HUES64 (cell line): ENCODE results near the gene NPIPB8.
"Not testable (repeated sequence)": the region's sequence is repeated elsewhere in the genome, so short reads cannot be mapped to it uniquely, and the experiment has no call there.

ENCODE experiments used
- H3K27ac ChIP-seq: 2 replicates; pipeline ENCODE4 v1.7.0; 2013; ENCODE audit warnings: low read depth, low read length, inconsistent platforms
- H3K27me3 ChIP-seq: 2 replicates; pipeline ENCODE4 v1.6.1; 2013; ENCODE audit warnings: mild to moderate bottlenecking, low read length; ENCODE audit not compliant: insufficient read depth
- H3K36me3 ChIP-seq: 2 replicates; pipeline ENCODE4 v1.6.1; 2013; ENCODE audit warnings: mild to moderate bottlenecking, low read length; ENCODE audit not compliant: insufficient read depth
- H3K4me1 ChIP-seq: 2 replicates; pipeline ENCODE4 v1.6.1; 2013; ENCODE audit warnings: mild to moderate bottlenecking, low read length, moderate library complexity; ENCODE audit not compliant: insufficient read depth
- H3K4me3 ChIP-seq: 2 replicates; pipeline ENCODE4 v1.5.1; 2013; ENCODE audit warnings: mild to moderate bottlenecking, low read length, moderate library complexity
- H3K9ac ChIP-seq: 2 replicates; pipeline ENCODE4 v1.6.1; 2013; ENCODE audit warnings: mild to moderate bottlenecking, low read depth, low read length
- H3K9me3 ChIP-seq: 2 replicates; pipeline ENCODE4 v1.6.1; 2013; ENCODE audit warnings: low read depth, low read length; ENCODE audit not compliant: insufficient read depth
- WGBS: fragments of 150-250, 120-280 bp; methylation state at CpG from one replicate; pipeline ENCODE4 v1.1.7; 2013; ENCODE audit warnings: missing lambda C conversion rate; 5-methylcytosine and 5-hydroxymethylcytosine counted together

NPIPB8 gene

GRCh38 chr16:28597692-28598261 is 40.1 kb upstream of the NPIPB8 start:
- H3K27me3 ChIP-seq: no peaks in the 10 kb centered on the region
- no peak overlapping the region for H3K27ac ChIP-seq
- no peaks in the 10 kb centered on the region for H3K9me3 ChIP-seq
- H3K9ac ChIP-seq: no peak overlapping the region
- peaks cover 20% of the 10 kb centered on the region for H3K4me1 ChIP-seq
- H3K36me3 ChIP-seq: no peaks in the 10 kb centered on the region
- 69% methylated on average over 9 of the region's 9 CpGs for WGBS
- no peak overlapping the region for H3K4me3 ChIP-seq

- H3K4me3 ChIP-seq, H3K27me3 ChIP-seq, H3K9me3 ChIP-seq, H3K36me3 ChIP-seq, H3K27ac ChIP-seq, H3K9ac ChIP-seq: not testable (repeated sequence)
- no CpG with 5 or more reads among the region's 17 CpGs for WGBS
- peaks cover 20% of the 10 kb centered on the region for H3K4me1 ChIP-seq
Observed at GRCh38 chr16:28599377-28600285, 38.2 kb upstream of the NPIPB8 start.

- not testable (repeated sequence) for H3K9ac ChIP-seq, H3K4me3 ChIP-seq, H3K36me3 ChIP-seq, H3K9me3 ChIP-seq, H3K27ac ChIP-seq, H3K27me3 ChIP-seq
- H3K4me1 ChIP-seq: peaks cover 20% of the 10 kb centered on the region
- WGBS: 88% methylated on average over 11 of the region's 20 CpGs
Observed at GRCh38 chr16:28600965-28601364, 36.9 kb upstream of the NPIPB8 start.

GRCh38 chr16:28601589-28601988 is 36.3 kb upstream of the NPIPB8 start:
- H3K27ac ChIP-seq, H3K4me3 ChIP-seq, H3K9ac ChIP-seq, H3K36me3 ChIP-seq, H3K27me3 ChIP-seq, H3K9me3 ChIP-seq: not testable (repeated sequence)
- H3K4me1 ChIP-seq: peaks cover 15% of the 10 kb centered on the region
- 93% methylated on average over 12 of the region's 13 CpGs for WGBS

GRCh38 chr16:28602062-28602461 is 35.8 kb upstream of the NPIPB8 start:
- not testable (repeated sequence) for H3K36me3 ChIP-seq, H3K27me3 ChIP-seq, H3K9me3 ChIP-seq, H3K4me3 ChIP-seq, H3K9ac ChIP-seq, H3K27ac ChIP-seq
- WGBS: 78% methylated on average over 5 of the region's 10 CpGs
- H3K4me1 ChIP-seq: peaks cover 11% of the 10 kb centered on the region

GRCh38 chr16:28602529-28602928 is 35.3 kb upstream of the NPIPB8 start:
- 71% methylated on average over 5 of the region's 6 CpGs for WGBS

GRCh38 chr16:28603381-28604185 is 34.3 kb upstream of the NPIPB8 start:
- Histone ChIP-seq H3K9ac (no peak overlapping the region), H3K4me1 (no peaks in the 10 kb centered on the region), H3K4me3 (no peak overlapping the region), H3K9me3 (no peaks in the 10 kb centered on the region), H3K27me3 (no peaks in the 10 kb centered on the region), H3K36me3 (no peaks in the 10 kb centered on the region), H3K27ac (no peak overlapping the region)
- 92% methylated on average over 11 of the region's 11 CpGs for WGBS

More at GRCh38 chr16:28602529-28602928, 35.3 kb upstream of the NPIPB8 start:
- Histone ChIP-seq H3K27ac (no peak overlapping the region), H3K9ac (no peak overlapping the region), H3K27me3 (no peaks in the 10 kb centered on the region), H3K36me3 (no peaks in the 10 kb centered on the region), H3K4me1 (peaks cover 6% of the 10 kb centered on the region), H3K9me3 (no peaks in the 10 kb centered on the region), H3K4me3 (no peak overlapping the region)

GRCh38 chr16:28604186-28604565 is 33.7 kb upstream of the NPIPB8 start:
- Histone ChIP-seq H3K4me3 (no peak overlapping the region), H3K4me1 (peaks cover 2% of the 10 kb centered on the region; the same call in 1 of the 2 replicates), H3K27ac (no peak overlapping the region), H3K36me3 (no peaks in the 10 kb centered on the region), H3K27me3 (no peaks in the 10 kb centered on the region), H3K9ac (no peak overlapping the region), H3K9me3 (no peaks in the 10 kb centered on the region)
- 74% methylated on average over 7 of the region's 8 CpGs for WGBS

GRCh38 chr16:28606291-28607115 is 31.4 kb upstream of the NPIPB8 start:
- H3K27ac ChIP-seq: no peak overlapping the region
- peaks cover 16% of the 10 kb centered on the region; the same call in 1 of the 2 replicates for H3K4me1 ChIP-seq
- no peak overlapping the region for H3K9ac ChIP-seq
- no peaks in the 10 kb centered on the region for H3K36me3 ChIP-seq
- H3K9me3 ChIP-seq: no peaks in the 10 kb centered on the region
- 86% methylated on average over 14 of the region's 16 CpGs for WGBS
- H3K4me3 ChIP-seq: no peak overlapping the region
- no peaks in the 10 kb centered on the region for H3K27me3 ChIP-seq

GRCh38 chr16:28607116-28607623 is 30.7 kb upstream of the NPIPB8 start:
- no peak overlapping the region for H3K4me3 ChIP-seq
- no peaks in the 10 kb centered on the region for H3K9me3 ChIP-seq
- H3K27me3 ChIP-seq: no peaks in the 10 kb centered on the region
- no peak overlapping the region for H3K27ac ChIP-seq
- 92% methylated on average over 9 of the region's 9 CpGs for WGBS
- H3K9ac ChIP-seq: no peak overlapping the region
- no peaks in the 10 kb centered on the region for H3K36me3 ChIP-seq
- H3K4me1 ChIP-seq: peaks cover 16% of the 10 kb centered on the region; the same call in 1 of the 2 replicates
